ENCODE data around the gene OR2AT4. TPM values are rescaled to one million over a fixed set of nuclear protein-coding genes. Genes with fewer than 3 reads are reported as not detected.

OR2AT4 gene
- total RNA-seq (not detected), polyA plus RNA-seq (not detected)

DNA sequence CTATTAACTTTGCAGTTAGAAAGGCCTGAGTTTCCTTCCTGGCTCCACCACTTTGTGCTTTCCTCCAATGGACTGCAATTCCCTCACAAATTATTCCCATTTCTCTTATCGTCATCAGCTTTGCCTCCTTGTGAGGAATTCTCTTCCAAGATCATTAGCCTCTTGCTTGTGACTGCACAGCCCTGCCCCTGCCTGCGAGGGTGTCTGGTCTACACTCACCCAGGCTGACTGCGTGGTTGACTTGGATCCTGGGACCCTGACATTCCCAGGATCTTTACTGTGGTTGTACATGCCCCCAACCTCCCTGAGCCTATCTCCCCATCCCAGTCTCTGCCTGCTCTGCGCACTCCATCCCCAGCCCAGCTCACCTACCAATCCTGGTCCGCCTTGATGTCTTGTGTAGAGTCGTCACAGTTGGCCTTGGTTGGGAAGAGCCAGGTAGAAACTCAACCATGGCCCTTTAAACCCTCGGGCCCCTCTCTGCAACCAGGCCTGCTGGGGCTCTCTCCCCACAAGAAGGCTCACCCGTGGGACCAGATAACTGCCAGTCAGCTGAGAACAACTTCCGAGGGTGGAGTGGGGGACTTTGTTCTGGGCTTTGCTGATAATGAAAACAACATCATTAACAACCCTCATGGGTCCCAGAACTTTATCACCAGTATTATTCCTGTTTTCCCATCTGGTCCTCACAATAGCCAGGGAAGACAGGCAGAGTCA, at the start of gene OR2AT4:
Gene OR2AT4 (minus strand): TSS at position 421 of the 717 bp plus-strand sequence.
- peaks cover 2 to 4% (median 2%) of the 10 kb centered on the region in 5 donors for H3K9me3 Mint-ChIP-seq
- DNase-seq, result no peak
- H3K27ac Mint-ChIP-seq, result no peak within 1 kb of the TSS
- CTCF ChIA-PET, result no interaction called here
- Histone ChIP-seq H3K27ac (ENCODE audit: low read depth, low read length) (no peak within 1 kb of the TSS), H3K27me3 (ENCODE audit: insufficient read depth, low read length, poor library complexity, severe bottlenecking) (peaks cover 6% of the 10 kb centered on the region), H3K36me3 (ENCODE audit: insufficient read depth, low read length) (no peaks in the 10 kb centered on the region), H3K9me3 (ENCODE audit: low read length) (no peaks in the 10 kb centered on the region), H3K4me3 (ENCODE audit: low read length) (no peak within 1 kb of the TSS), H3K4me1 (ENCODE audit: insufficient read depth, low read length) (no peaks in the 10 kb centered on the region)
- no peaks in the 10 kb centered on the region for H3K4me1 Mint-ChIP-seq
- POLR2A ChIA-PET, result no interaction called here
- H3K4me3 Mint-ChIP-seq, result no peak within 1 kb of the TSS
- H3K36me3 Mint-ChIP-seq, result peaks cover 0 to 1% (median 0%) of the 10 kb centered on the region in 3 donors
- peaks cover 4 to 52% of the 10 kb centered on the region in 2 donors for H3K27me3 Mint-ChIP-seq

DNA sequence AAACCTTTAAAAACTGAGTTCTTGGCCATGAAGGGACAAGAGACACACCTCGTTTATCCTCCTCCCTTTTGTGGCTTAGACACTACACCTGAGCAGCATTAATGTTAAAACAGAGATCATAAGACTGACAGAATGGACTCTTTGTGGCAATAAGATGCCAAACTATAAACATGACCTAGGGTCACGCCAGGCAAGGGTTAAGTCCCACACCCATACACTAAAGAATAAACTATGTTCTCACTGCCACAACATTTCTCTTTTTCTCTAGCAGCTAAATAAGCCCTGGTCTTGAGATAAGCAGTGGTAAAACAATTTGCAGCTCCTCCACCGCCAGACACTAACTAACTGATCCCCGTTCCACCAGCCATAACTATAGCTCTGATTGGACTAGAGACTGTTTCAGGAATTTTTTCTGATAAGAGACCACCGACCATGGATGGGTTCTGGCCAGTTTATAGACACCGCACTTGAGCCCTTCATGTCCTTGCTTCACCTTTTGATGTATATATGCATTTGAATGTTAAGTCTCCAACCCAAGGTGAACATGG, 49.4 kb upstream of the OR2AT4 start:
- Histone ChIP-seq H3K4me1 (ENCODE audit: insufficient read depth, low read length) (peaks cover 28% of the 10 kb centered on the region), H3K27me3 (ENCODE audit: insufficient read depth, low read length, poor library complexity, severe bottlenecking) (no peaks in the 10 kb centered on the region), H3K4me3 (ENCODE audit: low read length) (no peak overlapping the region), H3K9me3 (ENCODE audit: low read length) (no peaks in the 10 kb centered on the region), H3K27ac (ENCODE audit: low read depth, low read length) (no peak overlapping the region), H3K36me3 (ENCODE audit: insufficient read depth, low read length) (no peaks in the 10 kb centered on the region)
- H3K36me3 Mint-ChIP-seq, result no peaks in the 10 kb centered on the region
- ChIA-PET POLR2A (no interaction called here), CTCF (interaction anchor here (1.0 to 18.8 kb wide), 5 partner anchors 13 to 129 kb away, joined by 3 to 419 read pairs (median 166); partner anchors contain the start of gene TPBGL)
- no peak overlapping the region for H3K4me3 Mint-ChIP-seq
- H3K27ac Mint-ChIP-seq, result no peak overlapping the region
- no peaks in the 10 kb centered on the region for H3K9me3 Mint-ChIP-seq
- H3K27me3 Mint-ChIP-seq, result peaks cover 0 to 6% of the 10 kb centered on the region in 2 donors
- no peak for DNase-seq
- H3K4me1 Mint-ChIP-seq, result peaks cover 32 to 35% (median 33%) of the 10 kb centered on the region in 3 donors

DNA sequence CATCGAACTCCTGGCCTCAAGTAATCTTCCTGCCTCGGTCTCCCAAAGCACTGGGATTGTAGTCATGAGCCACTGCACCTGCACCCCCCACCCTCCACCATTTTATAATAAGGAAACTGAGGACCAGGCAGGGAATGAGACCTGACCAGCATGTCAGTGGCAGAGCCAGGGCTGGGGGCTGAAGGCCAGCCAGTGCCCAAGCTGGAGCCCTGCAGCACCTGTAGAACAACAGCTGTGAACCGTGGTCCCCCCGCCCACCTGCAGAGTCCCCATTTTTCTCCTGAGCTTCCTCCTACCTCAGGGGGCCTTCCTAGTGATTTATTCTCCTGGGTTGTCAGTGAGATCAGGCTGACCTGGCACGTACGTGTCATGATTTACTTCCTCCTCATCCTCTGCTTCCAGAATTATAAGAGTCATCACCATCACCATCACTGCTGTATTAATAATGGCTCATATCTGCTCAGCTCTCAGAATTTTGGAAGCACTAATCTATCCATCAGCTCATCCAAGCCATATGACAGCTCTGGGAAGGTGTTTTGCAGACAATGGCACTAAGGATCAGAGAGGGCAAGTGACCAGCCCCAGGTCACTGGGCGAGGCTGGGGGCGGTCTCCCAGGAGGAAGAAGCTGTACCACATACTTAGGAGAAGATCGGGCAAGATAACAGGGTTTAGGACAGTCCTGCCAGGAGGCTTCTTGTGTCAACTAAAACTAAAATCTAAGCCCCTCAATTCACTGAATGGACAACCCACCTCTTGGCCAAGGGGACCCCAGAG, 48.7 kb upstream of the OR2AT4 start:
- no peak overlapping the region for H3K4me3 ChIP-seq (ENCODE audit: low read length)
- Mint-ChIP-seq H3K4me1 (peaks cover 39 to 41% (median 39%) of the 10 kb centered on the region in 3 donors), H3K27ac (peak overlapping the region in 1 of 8 donors; percentile 61), H3K4me3 (no peak overlapping the region), H3K27me3 (peaks cover 0 to under 1% of the 10 kb centered on the region in 2 donors), H3K9me3 (no peaks in the 10 kb centered on the region), H3K36me3 (no peaks in the 10 kb centered on the region)
- no peaks in the 10 kb centered on the region for H3K36me3 ChIP-seq (ENCODE audit: insufficient read depth, low read length)
- ChIA-PET POLR2A (no interaction called here), CTCF (interaction anchor here (1.0 to 18.8 kb wide), 6 partner anchors 9 to 239 kb away, joined by 3 to 419 read pairs (median 115); partner anchors contain the start of gene TPBGL)
- H3K4me1 ChIP-seq (ENCODE audit: insufficient read depth, low read length), result peaks cover 35% of the 10 kb centered on the region
- H3K27me3 ChIP-seq (ENCODE audit: insufficient read depth, low read length, poor library complexity, severe bottlenecking), result no peaks in the 10 kb centered on the region
- DNase-seq, result no peak
- H3K9me3 ChIP-seq (ENCODE audit: low read length), result no peaks in the 10 kb centered on the region
- no peak overlapping the region for H3K27ac ChIP-seq (ENCODE audit: low read depth, low read length)

DNA sequence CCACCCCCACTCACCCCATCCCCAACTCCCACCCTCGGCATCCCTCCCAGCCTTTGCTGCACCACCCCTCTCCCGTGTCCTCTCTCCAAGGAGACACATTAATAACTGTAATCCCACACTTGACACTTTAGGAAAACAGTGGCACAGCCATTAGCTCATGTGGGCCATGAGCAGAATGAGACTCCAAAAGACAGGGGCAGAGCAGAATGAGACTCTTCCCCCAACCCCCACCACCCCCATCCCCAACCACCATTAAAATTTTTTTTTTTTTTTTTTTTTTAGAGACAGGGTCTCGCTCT, 48.0 kb upstream of the OR2AT4 start:
- Mint-ChIP-seq H3K4me3 (no peak overlapping the region), H3K36me3 (no peaks in the 10 kb centered on the region), H3K4me1 (peaks cover 39 to 42% (median 40%) of the 10 kb centered on the region in 3 donors), H3K9me3 (no peaks in the 10 kb centered on the region), H3K27me3 (no peaks in the 10 kb centered on the region), H3K27ac (peak overlapping the region in 1 of 8 donors; percentile 41)
- Histone ChIP-seq H3K9me3 (ENCODE audit: low read length) (no peaks in the 10 kb centered on the region), H3K27me3 (ENCODE audit: insufficient read depth, low read length, poor library complexity, severe bottlenecking) (no peaks in the 10 kb centered on the region), H3K4me3 (ENCODE audit: low read length) (no peak overlapping the region), H3K36me3 (ENCODE audit: insufficient read depth, low read length) (no peaks in the 10 kb centered on the region), H3K27ac (ENCODE audit: low read depth, low read length) (no peak overlapping the region), H3K4me1 (ENCODE audit: insufficient read depth, low read length) (peaks cover 37% of the 10 kb centered on the region)
- ChIA-PET CTCF (interaction anchor here (1.0 to 18.8 kb wide), 7 partner anchors 10 to 240 kb away, joined by 3 to 419 read pairs (median 64); partner anchors contain the start of gene TPBGL), POLR2A (no interaction called here)
- no peak for DNase-seq

DNA sequence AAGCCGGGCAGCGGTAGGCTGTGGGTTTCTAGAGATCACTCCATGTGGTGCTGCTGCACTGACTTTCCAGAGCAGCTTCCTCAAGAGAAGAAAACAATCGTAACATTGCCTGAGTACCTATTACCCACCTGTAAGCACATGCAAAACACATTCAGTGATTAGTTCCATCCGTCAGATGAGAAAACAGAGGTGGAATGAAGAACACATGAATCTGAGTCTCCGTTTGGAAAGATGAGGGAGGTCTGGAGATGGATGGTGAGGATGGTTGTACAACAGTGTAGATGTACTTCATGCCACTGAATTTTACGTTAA, 46.7 kb upstream of the OR2AT4 start:
- Histone ChIP-seq H3K9me3 (ENCODE audit: low read length) (no peaks in the 10 kb centered on the region), H3K36me3 (ENCODE audit: insufficient read depth, low read length) (no peaks in the 10 kb centered on the region), H3K4me3 (ENCODE audit: low read length) (peak overlapping the region; percentile 16), H3K4me1 (ENCODE audit: insufficient read depth, low read length) (peaks cover 37% of the 10 kb centered on the region), H3K27ac (ENCODE audit: low read depth, low read length) (peak overlapping the region; percentile 10), H3K27me3 (ENCODE audit: insufficient read depth, low read length, poor library complexity, severe bottlenecking) (no peaks in the 10 kb centered on the region)
- H3K4me1 Mint-ChIP-seq, result peaks cover 39 to 42% (median 40%) of the 10 kb centered on the region in 3 donors
- CTCF ChIA-PET, result interaction anchor here (0.8 to 18.8 kb wide), 11 partner anchors 9 to 214 kb away, joined by 3 to 419 read pairs (median 6); partner anchors contain the start of gene TPBGL
- DNase-seq, result no peak
- peak overlapping the region in 6 of 7 donors; percentile 21 to 78 (median 71) for H3K4me3 Mint-ChIP-seq
- peak overlapping the region; percentile 57 to 95 (median 78) for H3K27ac Mint-ChIP-seq
- H3K9me3 Mint-ChIP-seq, result no peaks in the 10 kb centered on the region
- POLR2A ChIA-PET, result interaction anchor here (1.3 kb wide), 1 partner anchor 105 kb away, joined by 3 read pairs; no protein-coding TSS in a partner anchor
- no peaks in the 10 kb centered on the region for H3K27me3 Mint-ChIP-seq
- no peaks in the 10 kb centered on the region for H3K36me3 Mint-ChIP-seq

DNA sequence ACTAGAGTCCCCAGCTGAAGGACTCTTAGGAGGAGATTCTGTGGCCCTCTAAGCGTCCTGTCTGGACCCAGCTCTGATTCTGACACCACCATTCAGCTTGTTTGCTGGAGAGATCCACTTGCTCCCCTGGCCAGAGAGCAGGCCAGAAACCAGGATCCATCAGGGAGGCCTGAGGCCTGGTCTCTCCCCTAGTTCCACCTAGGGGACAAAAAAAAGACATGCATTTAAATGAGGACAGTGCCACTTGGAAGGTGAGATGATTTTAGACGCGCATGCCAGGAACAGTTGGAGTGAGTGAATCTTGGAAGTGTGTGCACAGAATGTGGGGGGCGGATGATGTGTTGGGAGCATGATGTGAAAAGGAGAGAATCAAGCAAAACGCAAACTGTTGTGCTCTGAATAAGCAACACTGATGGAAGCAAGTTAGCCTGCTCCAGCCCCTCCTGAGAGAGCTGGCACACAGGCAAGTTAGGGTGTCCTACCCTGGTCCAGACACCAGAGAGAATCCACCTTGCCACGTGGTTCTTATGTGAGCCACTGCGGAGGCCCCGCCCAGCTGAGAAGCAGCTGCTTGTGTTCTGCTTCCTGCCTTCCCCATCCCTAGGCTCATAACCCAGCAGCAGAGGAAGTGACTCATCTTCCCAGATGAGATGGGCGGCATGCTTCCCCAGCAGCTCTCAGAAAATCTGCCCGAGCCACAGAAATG, 46.2 kb upstream of the OR2AT4 start:
- H3K9me3 ChIP-seq (ENCODE audit: low read length), result no peaks in the 10 kb centered on the region
- H3K9me3 Mint-ChIP-seq, result peaks cover 0 to under 1% (median 0%) of the 10 kb centered on the region in 5 donors
- POLR2A ChIA-PET, result interaction anchor here (1.3 kb wide), 1 partner anchor 106 kb away, joined by 3 read pairs; no protein-coding TSS in a partner anchor
- CTCF ChIA-PET, result interaction anchor here (0.8 to 18.8 kb wide), 12 partner anchors 9 to 241 kb away, joined by 3 to 419 read pairs (median 10); partner anchors contain the start of gene TPBGL
- no peaks in the 10 kb centered on the region for H3K36me3 ChIP-seq (ENCODE audit: insufficient read depth, low read length)
- peaks cover 2% of the 10 kb centered on the region in 2 donors for H3K27me3 Mint-ChIP-seq
- H3K27ac ChIP-seq (ENCODE audit: low read depth, low read length), result peak overlapping the region; percentile 10
- no peaks in the 10 kb centered on the region for H3K36me3 Mint-ChIP-seq
- peaks cover 37% of the 10 kb centered on the region for H3K4me1 ChIP-seq (ENCODE audit: insufficient read depth, low read length)
- H3K4me3 ChIP-seq (ENCODE audit: low read length), result peak overlapping the region; percentile 16
- peaks cover 39 to 42% (median 40%) of the 10 kb centered on the region in 3 donors for H3K4me1 Mint-ChIP-seq
- H3K4me3 Mint-ChIP-seq, result peak overlapping the region in 6 of 7 donors; percentile 22 to 78 (median 71)
- H3K27ac Mint-ChIP-seq, result peak overlapping the region; percentile 57 to 95 (median 78)
- H3K27me3 ChIP-seq (ENCODE audit: insufficient read depth, low read length, poor library complexity, severe bottlenecking), result no peaks in the 10 kb centered on the region
- DNase-seq, result peak; percentile 43 to 78 (median 46)

DNA sequence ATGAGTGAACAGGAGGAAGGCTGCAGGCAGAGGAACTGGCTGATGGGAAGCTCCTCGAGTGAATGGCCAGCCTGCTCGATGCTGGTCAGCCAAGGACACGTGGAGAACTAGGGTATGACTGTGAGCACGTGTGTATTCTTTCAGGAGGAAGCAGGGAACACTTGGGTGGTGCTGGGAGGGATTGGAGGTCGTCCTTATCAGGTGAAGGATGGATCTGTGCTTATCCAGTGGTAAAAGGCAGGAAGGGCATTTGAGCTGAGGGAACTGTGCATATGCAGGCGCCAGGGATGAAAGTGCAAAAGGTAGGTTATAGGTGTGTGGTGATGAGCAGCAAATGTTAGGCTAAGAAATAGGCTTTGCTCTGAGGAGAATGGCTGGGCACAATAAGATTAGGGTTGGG, 44.5 kb upstream of the OR2AT4 start:
- Mint-ChIP-seq H3K36me3 (no peaks in the 10 kb centered on the region), H3K4me1 (peaks cover 39 to 42% (median 40%) of the 10 kb centered on the region in 3 donors), H3K27ac (peak overlapping the region in 6 of 8 donors; percentile 27 to 78 (median 60)), H3K9me3 (peaks cover 0 to 2% (median 0%) of the 10 kb centered on the region in 5 donors), H3K27me3 (peaks cover 3 to 8% of the 10 kb centered on the region in 2 donors), H3K4me3 (no peak overlapping the region)
- H3K36me3 ChIP-seq (ENCODE audit: insufficient read depth, low read length), result no peaks in the 10 kb centered on the region
- POLR2A ChIA-PET, result interaction anchor here (1.0 to 1.8 kb wide), 2 partner anchors 64 to 108 kb away, joined by 4 to 5 read pairs; no protein-coding TSS in a partner anchor
- no peak for DNase-seq
- no peak overlapping the region for H3K4me3 ChIP-seq (ENCODE audit: low read length)
- H3K9me3 ChIP-seq (ENCODE audit: low read length), result no peaks in the 10 kb centered on the region
- peaks cover 37% of the 10 kb centered on the region for H3K4me1 ChIP-seq (ENCODE audit: insufficient read depth, low read length)
- CTCF ChIA-PET, result interaction anchor here (0.8 to 18.8 kb wide), 31 partner anchors 9 to 247 kb away, joined by 3 to 419 read pairs (median 5); partner anchors contain the start of gene TPBGL
- no peaks in the 10 kb centered on the region for H3K27me3 ChIP-seq (ENCODE audit: insufficient read depth, low read length, poor library complexity, severe bottlenecking)
- no peak overlapping the region for H3K27ac ChIP-seq (ENCODE audit: low read depth, low read length)
